DND-41 (cell line): ENCODE data around the gene VWA5B1.

Experiments used
- ATAC-seq: fragments of 200-7000 bp; cut with Tn5 transposase; 3 replicates; pipeline ENCODE4 v1.9.1; 2021; ENCODE audit warnings: low read depth; ENCODE audit not compliant: insufficient read depth
- DNase-seq: peaks from one replicate; pipeline ENCODE4 v3.0.0-alpha.2; 2020
- H2AFZ ChIP-seq: 2 replicates; pipeline ENCODE4 v1.6.0; 2012; ENCODE audit warnings: low read depth, low read length
- H3K27ac ChIP-seq: 2 replicates; pipeline ENCODE4 v1.5.1; 2012; ENCODE audit warnings: low read length, inconsistent platforms
- H3K27me3 ChIP-seq: fragments of 200-600 bp; sonication (generic); 2 replicates; pipeline ENCODE4 v1.6.0; 2012; ENCODE audit warnings: low read length, mild to moderate bottlenecking, inconsistent platforms; ENCODE audit not compliant: insufficient read depth, poor library complexity
- H3K36me3 ChIP-seq: 2 replicates; pipeline ENCODE4 v1.5.1; 2012; ENCODE audit warnings: low read length, inconsistent platforms; ENCODE audit not compliant: insufficient read depth
- H3K4me1 ChIP-seq: 2 replicates; pipeline ENCODE4 v1.5.1; 2012; ENCODE audit warnings: mild to moderate bottlenecking, low read length; ENCODE audit not compliant: insufficient read depth
- H3K4me2 ChIP-seq: 2 replicates; pipeline ENCODE4 v1.6.0; 2012; ENCODE audit warnings: mild to moderate bottlenecking, moderate library complexity, low read length, inconsistent platforms; ENCODE audit not compliant: insufficient read depth
- H3K4me3 ChIP-seq, 2 experiments: fragments of 200-600 bp in 1 of 2; shearing (Covaris generic) in 1 of 2; 2 replicates each; pipeline ENCODE4 v1.5.1; 2012 to 2016; ENCODE audit warnings: inconsistent platforms in 2 of 2, low read length in 2 of 2, mild to moderate bottlenecking in 2 of 2, low read depth in 1 of 2, moderate library complexity in 1 of 2
- H3K79me2 ChIP-seq: 2 replicates; pipeline ENCODE4 v1.6.0; 2012; ENCODE audit warnings: low read length, inconsistent platforms; ENCODE audit not compliant: insufficient read depth
- H3K9ac ChIP-seq: 2 replicates; pipeline ENCODE4 v1.6.0; 2012; ENCODE audit warnings: low read depth, mild to moderate bottlenecking, inconsistent platforms, low read length, moderate library complexity
- H3K9me3 ChIP-seq: 2 replicates; pipeline ENCODE4 v1.5.1; 2012; ENCODE audit warnings: low read length, moderate library complexity, mild to moderate bottlenecking, inconsistent platforms; ENCODE audit not compliant: insufficient read depth, severe bottlenecking
- H4K20me1 ChIP-seq: 2 replicates; pipeline ENCODE4 v1.6.0; 2012; ENCODE audit warnings: low read length; ENCODE audit not compliant: insufficient read depth
- CTCF ChIP-seq: IDR thresholded peaks from 2 replicates; pipeline ENCODE4 v1.5.1; 2012; ENCODE audit warnings: borderline replicate concordance, low read length, moderate library complexity, mild to moderate bottlenecking; ENCODE audit not compliant: poor library complexity, severe bottlenecking; ENCODE audit errors: extremely low read depth
- EZH2 ChIP-seq: IDR thresholded peaks from 3 replicates; pipeline ENCODE4 v1.6.1; 2012; ENCODE audit warnings: borderline replicate concordance, low read depth, mild to moderate bottlenecking, moderate library complexity, low read length, inconsistent platforms; ENCODE audit not compliant: severe bottlenecking

The VWA5B1 gene

GRCh38 chr1:20327467-20327866, 36.8 kb downstream of the VWA5B1 start:
- no peak for ATAC-seq
- Histone ChIP-seq H3K79me2 (no peaks in the 10 kb centered on the region), H3K4me2 (no peak overlapping the region), H4K20me1 (no peaks in the 10 kb centered on the region), H3K4me1 (no peaks in the 10 kb centered on the region), H3K27me3 (peaks cover 20% of the 10 kb centered on the region), H2AFZ (no peak overlapping the region), H3K36me3 (no peaks in the 10 kb centered on the region), H3K9me3 (no peaks in the 10 kb centered on the region), H3K9ac (no peak overlapping the region), H3K4me3 (no peak overlapping the region), H3K27ac (no peak overlapping the region)
- no peak for DNase-seq
- no peak for TF ChIP-seq EZH2

GRCh38 chr1:20328201-20328600, 37.5 kb downstream of the VWA5B1 start:
- Histone ChIP-seq H3K27ac (no peak overlapping the region), H3K9me3 (no peaks in the 10 kb centered on the region), H3K4me2 (no peak overlapping the region), H3K79me2 (no peaks in the 10 kb centered on the region), H3K4me1 (no peaks in the 10 kb centered on the region), H2AFZ (no peak overlapping the region), H3K4me3 (no peak overlapping the region), H3K27me3 (peaks cover 16% of the 10 kb centered on the region), H3K36me3 (no peaks in the 10 kb centered on the region), H3K9ac (no peak overlapping the region), H4K20me1 (no peaks in the 10 kb centered on the region)
- TF ChIP-seq CTCF (no peak), EZH2 (no peak)
- DNase-seq (no peak), ATAC-seq (no peak)

- no peaks in the 10 kb centered on the region for H3K4me1 ChIP-seq
- H3K4me2 ChIP-seq = no peak overlapping the region
- TF ChIP-seq EZH2 (no peak), CTCF (peak; percentile 28)
- no peak overlapping the region for H2AFZ ChIP-seq
- no peaks in the 10 kb centered on the region for H3K79me2 ChIP-seq
- ATAC-seq = no peak
- no peaks in the 10 kb centered on the region for H3K36me3 ChIP-seq
- no peak overlapping the region for H3K27ac ChIP-seq
- no peak overlapping the region for H3K9ac ChIP-seq
- no peaks in the 10 kb centered on the region for H3K9me3 ChIP-seq
- no peak overlapping the region for H3K4me3 ChIP-seq
- peaks cover 7% of the 10 kb centered on the region for H3K27me3 ChIP-seq
- H4K20me1 ChIP-seq = no peaks in the 10 kb centered on the region
- no peak for DNase-seq
Measured at GRCh38 chr1:20329793-20330542, 39.3 kb downstream of the VWA5B1 start.

GRCh38 chr1:20334103-20334502, 43.4 kb downstream of the VWA5B1 start:
- TF ChIP-seq CTCF = no peak
- TF ChIP-seq EZH2 = no peak
- Histone ChIP-seq H3K4me3 (no peak overlapping the region), H3K27me3 (peaks cover 3% of the 10 kb centered on the region), H3K27ac (no peak overlapping the region), H3K79me2 (no peaks in the 10 kb centered on the region), H3K9ac (no peak overlapping the region), H4K20me1 (no peaks in the 10 kb centered on the region; the same call in 1 of the 2 replicates), H3K4me2 (no peak overlapping the region), H3K4me1 (no peaks in the 10 kb centered on the region), H3K9me3 (no peaks in the 10 kb centered on the region), H2AFZ (no peak overlapping the region), H3K36me3 (no peaks in the 10 kb centered on the region)
- ATAC-seq = no peak
- no peak for DNase-seq
